HepG2 (cell line): ENCODE results near the gene GATAD2B. TPM values are rescaled to one million over a fixed set of nuclear protein-coding genes. Genes with fewer than 3 reads are reported as not detected.

Experiments used
- FOXJ3 ChIP-seq: sonication (generic); formaldehyde crosslinking; IDR thresholded peaks from 2 replicates; pipeline ENCODE4 v1.4.0; 2020; ENCODE audit warnings: missing genetic modification reagents, mild to moderate bottlenecking, borderline replicate concordance
- MEIS2 ChIP-seq: sonication (generic); formaldehyde crosslinking; IDR thresholded peaks from 2 replicates; pipeline ENCODE4 v1.9.0; 2021; ENCODE audit warnings: mild to moderate bottlenecking, missing genetic modification reagents
- NR2F1 ChIP-seq, 2 experiments: fragments of 450-650 bp in 1 of 2; formaldehyde crosslinking in 1 of 2; IDR thresholded peaks; 2 replicates each; pipeline versions ENCODE4 v1.5.0 to v1.6.1; 2016 to 2020; ENCODE audit warnings: mild to moderate bottlenecking in 1 of 2, missing compliant biosample characterization in 1 of 2, missing genetic modification reagents in 1 of 2, moderate library complexity in 1 of 2
- PAWR ChIP-seq: sonication (generic); formaldehyde crosslinking; IDR thresholded peaks from 2 replicates; pipeline ENCODE4 v1.4.0; 2020; ENCODE audit warnings: missing genetic modification reagents, mild to moderate bottlenecking, borderline replicate concordance
- RBFOX2 ChIP-seq: fragments of 200-400 bp; formaldehyde crosslinking; IDR thresholded peaks from 2 replicates; pipeline ENCODE4 v1.6.1; 2017; ENCODE audit warnings: low read depth, mild to moderate bottlenecking, low read length
- RFX1 ChIP-seq: fragments of 450-650 bp; IDR thresholded peaks from 2 replicates; pipeline ENCODE4 v1.6.1; 2017
- RXRB ChIP-seq: IDR thresholded peaks from 2 replicates; pipeline ENCODE4 v1.6.1; 2016; ENCODE audit warnings: borderline replicate concordance, missing genetic modification reagents, missing compliant biosample characterization
- ZNF335 ChIP-seq: sonication (generic); formaldehyde crosslinking; IDR thresholded peaks from 2 replicates; pipeline ENCODE4 v1.4.0; 2020; ENCODE audit warnings: missing genetic modification reagents
- ZNF672 ChIP-seq: sonication (generic); formaldehyde crosslinking; IDR thresholded peaks from 2 replicates; pipeline ENCODE4 v1.8.1; 2022; ENCODE audit warnings: missing genetic modification reagents
- ZNF839 ChIP-seq: sonication (generic); formaldehyde crosslinking; IDR thresholded peaks from 2 replicates; pipeline ENCODE4 v1.4.0; 2020; ENCODE audit warnings: missing genetic modification reagents, mild to moderate bottlenecking, borderline replicate concordance
- ZNF841 ChIP-seq: sonication (generic); formaldehyde crosslinking; IDR thresholded peaks from 2 replicates; pipeline ENCODE4 v1.8.1; 2023; ENCODE audit warnings: missing genetic modification reagents, borderline replicate concordance
- ZNF879 ChIP-seq: sonication (generic); formaldehyde crosslinking; IDR thresholded peaks from 2 replicates; pipeline ENCODE4 v1.8.1; 2023; ENCODE audit warnings: missing genetic modification reagents
- ZSCAN25 ChIP-seq: sonication (generic); formaldehyde crosslinking; IDR thresholded peaks from 2 replicates; pipeline ENCODE4 v1.8.0; 2022; ENCODE audit warnings: mild to moderate bottlenecking, missing genetic modification reagents
- polyA plus RNA-seq, 8 experiments: library from polyadenylated mRNA; depleted of rRNA in 3 of 8; stranded (reverse) in 7 of 8; unstranded in 1 of 8; fragments of >200 nt; fragmentation: Illumina TruSeq in 4 of 8; extraction: Trizol in 4 of 8; gene quantifications; 2 replicates each; pipeline versions ENCODE4 v1.2.1 to v1.2.3, GENCODE V29; 2011 to 2016; ENCODE audit warnings: low read depth in 4 of 8, missing spikeins in 1 of 8, mixed read lengths in 1 of 8; ENCODE audit not compliant: insufficient read depth in 1 of 8
- total RNA-seq, 5 experiments: library from RNA; depleted of rRNA; stranded (reverse); fragments of >200 nt; fragmentation: Illumina TruSeq; extraction: Trizol; gene quantifications; 2 replicates each; pipeline ENCODE4 v1.2.3, GENCODE V29; 2016; ENCODE audit warnings: low read depth in 1 of 5
- TF ChIP-seq, protein P1 (sequence below): sonication (generic); formaldehyde crosslinking; conservative IDR thresholded peaks from 2 replicates; pipeline ENCODE4 v1.4.0; 2020; ENCODE audit warnings: missing genetic modification reagents
- TF ChIP-seq, protein P2 (sequence below): sonication (generic); formaldehyde crosslinking; IDR thresholded peaks from 2 replicates; pipeline ENCODE4 v1.5.0; 2020; ENCODE audit warnings: mild to moderate bottlenecking, missing genetic modification reagents
- TF ChIP-seq, protein P3 (sequence below): sonication (generic); formaldehyde crosslinking; IDR thresholded peaks from 2 replicates; pipeline ENCODE4 v1.8.0; 2022; ENCODE audit warnings: mild to moderate bottlenecking, missing genetic modification reagents, moderate library complexity
- TF ChIP-seq, protein P4 (sequence below): sonication (generic); formaldehyde crosslinking; IDR thresholded peaks from 2 replicates; pipeline ENCODE4 v1.5.0; 2020; ENCODE audit warnings: mild to moderate bottlenecking, missing genetic modification reagents, borderline replicate concordance

The GATAD2B gene
- total and polyA plus RNA-seq, 2 of the 13 experiments (the other 11 are each of a cell fraction or from before 2014, with no cell fraction given), result 3.2 to 5.2 TPM

DNA sequence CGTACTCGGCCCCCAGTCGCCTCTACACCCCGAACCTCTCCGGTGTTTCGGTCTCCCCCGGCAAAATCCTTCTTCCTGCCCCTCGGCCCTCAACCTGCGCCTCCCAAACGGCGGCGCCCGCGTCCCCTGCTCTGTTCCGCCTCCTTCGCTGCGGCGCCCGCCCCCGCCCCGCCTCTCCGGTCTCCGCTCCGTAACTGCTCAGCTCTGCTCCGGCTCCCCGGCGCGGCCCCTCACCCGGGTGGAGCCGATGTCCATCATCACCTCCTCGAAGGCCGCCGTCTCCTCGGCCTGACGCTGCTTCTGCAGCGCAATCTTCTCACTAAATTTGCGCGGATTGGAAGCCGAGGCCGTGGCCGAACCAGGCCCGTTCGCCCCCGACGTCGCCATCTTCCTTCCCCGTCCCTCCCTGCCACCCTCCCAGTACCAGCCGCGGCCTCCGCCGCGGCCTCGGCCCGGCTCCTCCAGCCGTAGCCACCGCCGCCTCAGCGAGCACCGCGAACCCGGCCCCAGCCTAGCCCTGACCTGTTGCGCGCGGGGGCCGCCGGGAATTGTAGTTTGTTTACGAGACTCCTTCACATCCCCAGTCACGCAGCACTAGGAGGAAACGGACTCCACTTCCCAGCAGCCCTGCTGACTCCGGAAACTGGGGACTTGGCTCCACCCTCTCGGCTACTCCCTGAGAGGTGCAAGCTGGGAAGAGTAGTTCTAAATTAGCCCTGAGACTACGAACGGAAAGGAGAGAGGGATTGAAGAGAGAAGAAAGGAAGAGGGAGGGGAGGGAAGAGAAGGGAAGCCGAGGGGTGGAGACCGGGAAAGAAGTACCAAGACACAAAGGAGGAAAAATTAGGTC, 35.6 kb upstream of the GATAD2B start, which contains the start of gene CRTC2 (continued):
- TF ChIP-seq, protein P1, sequence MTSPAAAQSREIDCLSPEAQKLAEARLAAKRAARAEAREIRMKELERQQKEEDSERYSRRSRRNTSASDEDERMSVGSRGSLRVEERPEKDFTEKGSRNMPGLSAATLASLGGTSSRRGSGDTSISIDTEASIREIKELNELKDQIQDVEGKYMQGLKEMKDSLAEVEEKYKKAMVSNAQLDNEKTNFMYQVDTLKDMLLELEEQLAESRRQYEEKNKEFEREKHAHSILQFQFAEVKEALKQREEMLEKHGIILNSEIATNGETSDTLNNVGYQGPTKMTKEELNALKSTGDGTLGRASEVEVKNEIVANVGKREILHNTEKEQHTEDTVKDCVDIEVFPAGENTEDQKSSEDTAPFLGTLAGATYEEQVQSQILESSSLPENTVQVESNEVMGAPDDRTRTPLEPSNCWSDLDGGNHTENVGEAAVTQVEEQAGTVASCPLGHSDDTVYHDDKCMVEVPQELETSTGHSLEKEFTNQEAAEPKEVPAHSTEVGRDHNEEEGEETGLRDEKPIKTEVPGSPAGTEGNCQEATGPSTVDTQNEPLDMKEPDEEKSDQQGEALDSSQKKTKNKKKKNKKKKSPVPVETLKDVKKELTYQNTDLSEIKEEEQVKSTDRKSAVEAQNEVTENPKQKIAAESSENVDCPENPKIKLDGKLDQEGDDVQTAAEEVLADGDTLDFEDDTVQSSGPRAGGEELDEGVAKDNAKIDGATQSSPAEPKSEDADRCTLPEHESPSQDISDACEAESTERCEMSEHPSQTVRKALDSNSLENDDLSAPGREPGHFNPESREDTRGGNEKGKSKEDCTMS (CRISPR knock-in tag), result no peak
- TF ChIP-seq RBFOX2, result peak; percentile 93
- TF ChIP-seq NR2F1 (CRISPR knock-in tag; IDR thresholded peaks at IDR 0.05), result peak; percentile 21 to 42; a peak in 1 of 4 replicates
- no peak for TF ChIP-seq ZNF839
- TF ChIP-seq, protein P2, sequence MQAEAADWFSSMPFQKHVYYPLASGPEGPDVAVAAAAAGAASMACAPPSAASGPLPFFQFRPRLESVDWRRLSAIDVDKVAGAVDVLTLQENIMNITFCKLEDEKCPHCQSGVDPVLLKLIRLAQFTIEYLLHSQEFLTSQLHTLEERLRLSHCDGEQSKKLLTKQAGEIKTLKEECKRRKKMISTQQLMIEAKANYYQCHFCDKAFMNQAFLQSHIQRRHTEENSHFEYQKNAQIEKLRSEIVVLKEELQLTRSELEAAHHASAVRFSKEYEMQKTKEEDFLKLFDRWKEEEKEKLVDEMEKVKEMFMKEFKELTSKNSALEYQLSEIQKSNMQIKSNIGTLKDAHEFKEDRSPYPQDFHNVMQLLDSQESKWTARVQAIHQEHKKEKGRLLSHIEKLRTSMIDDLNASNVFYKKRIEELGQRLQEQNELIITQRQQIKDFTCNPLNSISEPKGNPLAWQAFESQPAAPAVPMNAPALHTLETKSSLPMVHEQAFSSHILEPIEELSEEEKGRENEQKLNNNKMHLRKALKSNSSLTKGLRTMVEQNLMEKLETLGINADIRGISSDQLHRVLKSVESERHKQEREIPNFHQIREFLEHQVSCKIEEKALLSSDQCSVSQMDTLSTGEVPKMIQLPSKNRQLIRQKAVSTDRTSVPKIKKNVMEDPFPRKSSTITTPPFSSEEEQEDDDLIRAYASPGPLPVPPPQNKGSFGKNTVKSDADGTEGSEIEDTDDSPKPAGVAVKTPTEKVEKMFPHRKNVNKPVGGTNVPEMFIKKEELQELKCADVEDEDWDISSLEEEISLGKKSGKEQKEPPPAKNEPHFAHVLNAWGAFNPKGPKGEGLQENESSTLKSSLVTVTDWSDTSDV (CRISPR knock-in tag), result peak; percentile 40; the same call in 1 of the 2 replicates
- TF ChIP-seq, protein P3, sequence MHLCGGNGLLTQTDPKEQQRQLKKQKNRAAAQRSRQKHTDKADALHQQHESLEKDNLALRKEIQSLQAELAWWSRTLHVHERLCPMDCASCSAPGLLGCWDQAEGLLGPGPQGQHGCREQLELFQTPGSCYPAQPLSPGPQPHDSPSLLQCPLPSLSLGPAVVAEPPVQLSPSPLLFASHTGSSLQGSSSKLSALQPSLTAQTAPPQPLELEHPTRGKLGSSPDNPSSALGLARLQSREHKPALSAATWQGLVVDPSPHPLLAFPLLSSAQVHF (CRISPR knock-in tag), result peak; percentile 59; the same call in 1 of the 2 replicates
- no peak for TF ChIP-seq PAWR (CRISPR knock-in tag)
- TF ChIP-seq RXRB (CRISPR knock-in tag), result peak; percentile 39; the same call in 1 of the 2 replicates
- TF ChIP-seq ZNF335 (CRISPR knock-in tag), result no peak
- no peak for TF ChIP-seq ZNF879
- no peak; the same call in 1 of the 2 replicates for TF ChIP-seq ZSCAN25 (CRISPR knock-in tag)
- no peak for TF ChIP-seq RFX1
- TF ChIP-seq MEIS2, result peak; percentile 63; the same call in 1 of the 2 replicates
- TF ChIP-seq, protein P4, sequence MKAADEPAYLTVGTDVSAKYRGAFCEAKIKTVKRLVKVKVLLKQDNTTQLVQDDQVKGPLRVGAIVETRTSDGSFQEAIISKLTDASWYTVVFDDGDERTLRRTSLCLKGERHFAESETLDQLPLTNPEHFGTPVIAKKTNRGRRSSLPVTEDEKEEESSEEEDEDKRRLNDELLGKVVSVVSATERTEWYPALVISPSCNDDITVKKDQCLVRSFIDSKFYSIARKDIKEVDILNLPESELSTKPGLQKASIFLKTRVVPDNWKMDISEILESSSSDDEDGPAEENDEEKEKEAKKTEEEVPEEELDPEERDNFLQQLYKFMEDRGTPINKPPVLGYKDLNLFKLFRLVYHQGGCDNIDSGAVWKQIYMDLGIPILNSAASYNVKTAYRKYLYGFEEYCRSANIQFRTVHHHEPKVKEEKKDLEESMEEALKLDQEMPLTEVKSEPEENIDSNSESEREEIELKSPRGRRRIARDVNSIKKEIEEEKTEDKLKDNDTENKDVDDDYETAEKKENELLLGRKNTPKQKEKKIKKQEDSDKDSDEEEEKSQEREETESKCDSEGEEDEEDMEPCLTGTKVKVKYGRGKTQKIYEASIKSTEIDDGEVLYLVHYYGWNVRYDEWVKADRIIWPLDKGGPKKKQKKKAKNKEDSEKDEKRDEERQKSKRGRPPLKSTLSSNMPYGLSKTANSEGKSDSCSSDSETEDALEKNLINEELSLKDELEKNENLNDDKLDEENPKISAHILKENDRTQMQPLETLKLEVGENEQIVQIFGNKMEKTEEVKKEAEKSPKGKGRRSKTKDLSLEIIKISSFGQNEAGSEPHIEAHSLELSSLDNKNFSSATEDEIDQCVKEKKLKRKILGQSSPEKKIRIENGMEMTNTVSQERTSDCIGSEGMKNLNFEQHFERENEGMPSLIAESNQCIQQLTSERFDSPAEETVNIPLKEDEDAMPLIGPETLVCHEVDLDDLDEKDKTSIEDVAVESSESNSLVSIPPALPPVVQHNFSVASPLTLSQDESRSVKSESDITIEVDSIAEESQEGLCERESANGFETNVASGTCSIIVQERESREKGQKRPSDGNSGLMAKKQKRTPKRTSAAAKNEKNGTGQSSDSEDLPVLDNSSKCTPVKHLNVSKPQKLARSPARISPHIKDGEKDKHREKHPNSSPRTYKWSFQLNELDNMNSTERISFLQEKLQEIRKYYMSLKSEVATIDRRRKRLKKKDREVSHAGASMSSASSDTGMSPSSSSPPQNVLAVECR (CRISPR knock-in tag), result peak; percentile 86
- TF ChIP-seq ZNF672 (CRISPR knock-in tag), result no peak
- TF ChIP-seq ZNF841, result no peak
- TF ChIP-seq FOXJ3 (CRISPR knock-in tag), result peak; percentile 43; the same call in 1 of the 2 replicates
